Measurements from ENCODE around the gene GPR15LG.
"Not testable (repeated sequence)": the region's sequence is repeated elsewhere in the genome, so short reads cannot be mapped to it uniquely, and the experiment has no call there.

Gene GPR15LG

DNA sequence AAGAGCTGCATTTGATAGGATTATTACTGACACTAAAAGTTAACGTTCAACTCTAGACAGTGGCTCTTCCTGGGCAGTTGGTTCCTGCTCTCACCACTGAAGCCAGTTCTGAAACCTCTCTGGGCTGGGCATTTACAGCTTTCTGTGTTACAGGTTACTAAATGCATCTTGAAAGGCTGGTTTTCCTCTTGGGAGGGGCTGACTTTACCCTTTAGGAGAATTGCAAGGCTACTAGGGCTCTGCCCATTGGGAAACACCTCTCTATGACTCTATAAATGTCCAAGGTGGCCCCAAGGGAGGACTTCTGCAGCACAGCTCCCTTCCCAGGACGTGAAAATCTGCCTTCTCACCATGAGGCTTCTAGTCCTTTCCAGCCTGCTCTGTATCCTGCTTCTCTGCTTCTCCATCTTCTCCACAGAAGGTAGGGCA, at the start of gene GPR15LG:
TSS of gene GPR15LG (plus strand) at position 301 of the 429 bp plus-strand sequence. CDS start at position 352, 51 bp downstream.
- Histone ChIP-seq H3K9me3 (ENCODE audit: control insufficient read depth, low read length) (no peaks in the 10 kb centered on the region), H3K4me3 (ENCODE audit: low read length) (no peak within 1 kb of the TSS), H3K27me3 (ENCODE audit: control insufficient read depth, insufficient read depth, low read length) (no peaks in the 10 kb centered on the region), H3K9ac (ENCODE audit: low read length) (no peak within 1 kb of the TSS), H3K4me1 (ENCODE audit: control insufficient read depth, insufficient read depth, low read length) (no peaks in the 10 kb centered on the region), H3K36me3 (ENCODE audit: control insufficient read depth, insufficient read depth, low read length) (no peaks in the 10 kb centered on the region)

DNA sequence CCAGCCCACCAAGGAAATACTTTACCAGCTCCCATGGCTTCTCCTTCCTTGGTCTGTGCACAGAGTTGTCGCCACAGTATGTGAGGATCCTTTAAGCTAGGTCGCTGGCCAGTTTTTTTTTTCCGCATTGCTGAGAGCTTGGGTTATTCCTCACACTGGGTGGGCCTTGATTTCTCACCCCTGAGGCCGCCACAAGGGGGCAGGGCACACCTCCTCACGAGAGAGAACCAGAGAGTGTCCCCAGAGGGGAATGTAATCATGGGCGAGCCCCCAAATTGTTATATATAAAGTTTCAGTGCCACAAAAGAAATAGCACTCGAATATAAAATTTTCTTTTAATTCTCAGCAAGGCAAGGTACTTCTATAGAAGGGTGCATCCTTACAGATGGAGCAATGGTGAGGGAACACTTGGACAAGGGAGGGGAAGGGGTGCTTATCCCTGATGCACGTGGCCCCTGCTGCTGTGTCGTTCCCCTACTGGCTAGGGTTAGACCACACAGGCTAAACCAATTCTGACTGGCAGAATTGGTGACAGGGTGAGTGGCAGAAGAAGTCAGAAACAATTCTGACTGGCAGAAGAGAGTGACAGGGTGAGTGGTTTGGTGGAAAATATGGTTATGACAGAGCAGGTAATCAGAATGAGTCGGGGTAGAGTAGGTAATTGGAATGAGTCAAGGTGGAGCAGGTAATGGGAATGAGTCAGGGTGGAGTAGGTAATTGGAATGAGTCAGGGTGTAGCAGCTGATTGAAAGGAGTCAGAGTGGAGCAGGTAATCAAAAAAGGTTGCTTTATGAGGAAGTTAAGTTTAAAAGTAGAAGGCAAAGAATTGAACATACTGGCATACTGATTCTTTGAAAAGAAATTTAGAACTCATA, 47.5 kb upstream of the GPR15LG start:
- not testable (repeated sequence) for H3K9ac ChIP-seq (ENCODE audit: low read length); H3K27me3 ChIP-seq (ENCODE audit: control insufficient read depth, insufficient read depth, low read length); H3K4me3 ChIP-seq (ENCODE audit: low read length); H3K36me3 ChIP-seq (ENCODE audit: control insufficient read depth, insufficient read depth, low read length); H3K4me1 ChIP-seq (ENCODE audit: control insufficient read depth, insufficient read depth, low read length); H3K9me3 ChIP-seq (ENCODE audit: control insufficient read depth, low read length)

DNA sequence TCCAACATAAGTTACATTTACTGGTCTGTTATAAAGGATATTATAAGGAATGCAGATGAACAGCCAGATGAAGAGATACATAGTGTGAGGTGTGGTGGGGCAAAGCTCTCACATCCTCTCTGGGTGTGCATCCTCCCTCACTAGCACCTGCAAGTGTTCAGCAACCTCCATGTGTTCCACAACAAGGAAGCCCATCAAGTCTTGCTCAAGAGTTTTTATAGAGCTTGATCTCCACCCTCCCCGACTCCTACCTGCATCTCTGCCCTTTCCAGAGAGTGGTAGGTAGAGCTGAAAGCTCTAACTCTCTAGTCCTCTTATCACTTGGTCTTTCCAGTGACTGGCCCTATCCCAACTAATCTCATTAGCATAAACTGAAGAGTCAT, 46.8 kb upstream of the GPR15LG start:
- Histone ChIP-seq H3K27me3 (ENCODE audit: control insufficient read depth, insufficient read depth, low read length) (no peaks in the 10 kb centered on the region), H3K4me1 (ENCODE audit: control insufficient read depth, insufficient read depth, low read length) (no peaks in the 10 kb centered on the region), H3K4me3 (ENCODE audit: low read length) (no peak overlapping the region), H3K36me3 (ENCODE audit: control insufficient read depth, insufficient read depth, low read length) (no peaks in the 10 kb centered on the region), H3K9ac (ENCODE audit: low read length) (no peak overlapping the region), H3K9me3 (ENCODE audit: control insufficient read depth, low read length) (no peaks in the 10 kb centered on the region)

GRCh38 chr10:84135836-84136235, 37.8 kb upstream of the GPR15LG start:
- no peaks in the 10 kb centered on the region for H3K36me3 ChIP-seq (ENCODE audit: control insufficient read depth, insufficient read depth, low read length)
- H3K4me1 ChIP-seq (ENCODE audit: control insufficient read depth, insufficient read depth, low read length) = peaks cover 6% of the 10 kb centered on the region
- H3K27me3 ChIP-seq (ENCODE audit: control insufficient read depth, insufficient read depth, low read length) = no peaks in the 10 kb centered on the region
- H3K9me3 ChIP-seq (ENCODE audit: control insufficient read depth, low read length) = no peaks in the 10 kb centered on the region
- H3K4me3 ChIP-seq (ENCODE audit: low read length) = no peak overlapping the region
- H3K9ac ChIP-seq (ENCODE audit: low read length) = no peak overlapping the region

DNA sequence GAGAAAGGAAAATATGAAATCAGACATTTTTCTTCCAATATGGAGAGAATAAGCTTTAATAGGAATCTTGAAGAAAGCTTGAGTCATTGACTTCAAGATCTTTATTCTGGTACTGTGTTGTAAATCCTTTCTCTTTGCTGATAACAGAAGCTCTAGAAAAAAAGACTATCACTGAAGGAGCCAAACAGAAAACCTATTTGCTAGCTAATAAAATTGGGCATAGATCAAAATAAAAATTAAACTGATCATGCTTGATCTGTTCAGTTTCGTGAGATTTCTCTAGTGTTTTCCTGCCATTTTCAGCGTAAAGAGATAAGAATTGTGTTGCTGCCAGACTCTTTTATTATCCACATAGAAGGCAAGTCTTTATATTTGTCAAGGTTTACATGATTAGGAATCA, 35.8 kb upstream of the GPR15LG start:
- Histone ChIP-seq H3K4me3 (ENCODE audit: low read length) (no peak overlapping the region), H3K9ac (ENCODE audit: low read length) (no peak overlapping the region), H3K4me1 (ENCODE audit: control insufficient read depth, insufficient read depth, low read length) (peaks cover 14% of the 10 kb centered on the region), H3K36me3 (ENCODE audit: control insufficient read depth, insufficient read depth, low read length) (no peaks in the 10 kb centered on the region), H3K27me3 (ENCODE audit: control insufficient read depth, insufficient read depth, low read length) (no peaks in the 10 kb centered on the region), H3K9me3 (ENCODE audit: control insufficient read depth, low read length) (no peaks in the 10 kb centered on the region)

- Histone ChIP-seq H3K27me3 (ENCODE audit: control insufficient read depth, insufficient read depth, low read length) (no peaks in the 10 kb centered on the region), H3K4me1 (ENCODE audit: control insufficient read depth, insufficient read depth, low read length) (peaks cover 14% of the 10 kb centered on the region), H3K36me3 (ENCODE audit: control insufficient read depth, insufficient read depth, low read length) (peaks cover 5% of the 10 kb centered on the region), H3K9me3 (ENCODE audit: control insufficient read depth, low read length) (no peaks in the 10 kb centered on the region), H3K4me3 (ENCODE audit: low read length) (peak overlapping the region; percentile 80), H3K9ac (ENCODE audit: low read length) (peak overlapping the region; percentile 90)
These were observed 35.0 kb upstream of the GPR15LG start for GRCh38 chr10:84138478-84139125.

GRCh38 chr10:84139126-84140035, 34.2 kb upstream of the GPR15LG start, which contains the start of gene GHITM:
Gene GHITM (plus strand): TSS chr10:84139509. CDS start chr10:84141501, 1,992 bp downstream.
- peak within 1 kb of the TSS; percentile 96 for H3K9ac ChIP-seq (ENCODE audit: low read length)
- no peaks in the 10 kb centered on the region for H3K27me3 ChIP-seq (ENCODE audit: control insufficient read depth, insufficient read depth, low read length)
- H3K4me1 ChIP-seq (ENCODE audit: control insufficient read depth, insufficient read depth, low read length) = peaks cover 14% of the 10 kb centered on the region
- no peaks in the 10 kb centered on the region for H3K9me3 ChIP-seq (ENCODE audit: control insufficient read depth, low read length)
- H3K36me3 ChIP-seq (ENCODE audit: control insufficient read depth, insufficient read depth, low read length) = peaks cover 5% of the 10 kb centered on the region
- H3K4me3 ChIP-seq (ENCODE audit: low read length) = peak within 1 kb of the TSS; percentile 97

DNA sequence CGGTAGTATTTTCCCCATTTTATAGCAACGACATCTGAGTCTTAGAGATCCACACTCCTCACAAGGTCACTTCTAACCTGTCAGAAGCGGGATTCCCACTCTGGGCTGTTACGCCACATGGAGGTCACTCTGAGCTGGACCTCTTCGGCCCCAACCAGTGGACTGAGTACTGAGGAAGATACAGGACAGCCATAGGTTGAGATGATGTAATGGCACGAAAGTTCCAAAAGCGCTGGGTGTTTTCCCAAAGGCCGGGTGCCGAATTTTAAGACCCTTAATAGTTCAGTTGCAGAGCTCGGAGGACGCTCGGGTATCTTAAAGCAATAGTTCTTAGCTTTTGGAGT, 33.6 kb upstream of the GPR15LG start:
- Histone ChIP-seq H3K4me3 (ENCODE audit: low read length) (peak overlapping the region; percentile 97), H3K4me1 (ENCODE audit: control insufficient read depth, insufficient read depth, low read length) (peaks cover 14% of the 10 kb centered on the region), H3K9ac (ENCODE audit: low read length) (peak overlapping the region; percentile 96), H3K36me3 (ENCODE audit: control insufficient read depth, insufficient read depth, low read length) (peaks cover 5% of the 10 kb centered on the region), H3K27me3 (ENCODE audit: control insufficient read depth, insufficient read depth, low read length) (no peaks in the 10 kb centered on the region), H3K9me3 (ENCODE audit: control insufficient read depth, low read length) (no peaks in the 10 kb centered on the region)

DNA sequence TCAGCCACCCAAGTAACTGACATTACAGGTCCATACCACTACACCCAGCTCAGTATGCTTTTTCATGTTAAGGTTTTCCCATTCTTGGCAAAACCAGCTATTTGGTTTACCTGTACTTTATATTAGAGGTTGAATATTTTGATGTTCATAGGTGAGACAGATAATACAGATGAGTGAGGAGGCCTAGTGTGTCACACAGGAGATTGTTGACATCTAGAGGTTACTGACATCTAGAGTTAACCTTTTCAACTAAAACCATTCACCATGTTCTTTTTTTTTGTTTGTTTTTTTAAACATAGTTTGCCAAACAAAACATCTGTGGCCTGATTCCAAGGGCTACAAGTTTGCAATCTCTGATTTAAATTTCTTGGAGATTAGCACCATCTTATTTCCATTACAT, 26.3 kb upstream of the GPR15LG start:
- Histone ChIP-seq H3K36me3 (ENCODE audit: control insufficient read depth, insufficient read depth, low read length) (peaks cover 5% of the 10 kb centered on the region), H3K9ac (ENCODE audit: low read length) (no peak overlapping the region), H3K4me3 (ENCODE audit: low read length) (no peak overlapping the region), H3K9me3 (ENCODE audit: control insufficient read depth, low read length) (no peaks in the 10 kb centered on the region), H3K4me1 (ENCODE audit: control insufficient read depth, insufficient read depth, low read length) (no peaks in the 10 kb centered on the region), H3K27me3 (ENCODE audit: control insufficient read depth, insufficient read depth, low read length) (no peaks in the 10 kb centered on the region)

DNA sequence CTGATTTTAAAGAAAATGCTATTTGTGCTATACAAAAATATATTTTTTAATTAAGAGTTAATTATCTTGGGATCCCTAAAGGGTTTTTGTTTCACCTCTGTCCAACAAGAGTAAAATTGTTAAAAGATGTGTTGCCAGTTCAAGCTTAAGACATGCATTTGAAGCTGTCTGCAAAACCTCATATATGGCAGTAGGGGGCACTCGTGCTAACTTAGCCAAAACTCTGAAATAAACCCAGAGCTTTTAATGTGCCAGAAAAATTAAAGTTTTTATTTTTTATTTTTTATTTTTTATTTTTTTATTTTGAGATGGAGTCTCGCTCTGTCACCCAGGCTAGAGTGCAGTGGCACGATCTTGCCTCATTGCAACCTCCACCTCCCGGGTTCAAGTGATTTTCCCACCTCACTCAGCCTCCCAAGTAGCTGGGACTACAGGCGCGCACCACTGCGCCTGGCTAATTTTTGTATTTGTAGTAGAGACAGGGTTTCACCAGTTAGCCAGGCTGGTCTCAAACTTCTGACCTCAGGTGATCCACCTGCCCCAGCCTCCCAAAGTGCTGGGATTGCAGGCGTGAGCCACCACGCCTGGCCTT, 25.5 kb upstream of the GPR15LG start:
- not testable (repeated sequence) for H3K27me3 ChIP-seq (ENCODE audit: control insufficient read depth, insufficient read depth, low read length); H3K36me3 ChIP-seq (ENCODE audit: control insufficient read depth, insufficient read depth, low read length); H3K4me3 ChIP-seq (ENCODE audit: low read length); H3K4me1 ChIP-seq (ENCODE audit: control insufficient read depth, insufficient read depth, low read length); H3K9me3 ChIP-seq (ENCODE audit: control insufficient read depth, low read length); H3K9ac ChIP-seq (ENCODE audit: low read length)

- Histone ChIP-seq H3K4me3 (ENCODE audit: low read length) (no peak overlapping the region), H3K4me1 (ENCODE audit: control insufficient read depth, insufficient read depth, low read length) (no peaks in the 10 kb centered on the region), H3K36me3 (ENCODE audit: control insufficient read depth, insufficient read depth, low read length) (no peaks in the 10 kb centered on the region), H3K9me3 (ENCODE audit: control insufficient read depth, low read length) (no peaks in the 10 kb centered on the region), H3K27me3 (ENCODE audit: control insufficient read depth, insufficient read depth, low read length) (no peaks in the 10 kb centered on the region), H3K9ac (ENCODE audit: low read length) (no peak overlapping the region)
These were observed 23.7 kb upstream of the GPR15LG start for GRCh38 chr10:84149854-84150253.
